GM12874 (cell line): ENCODE data around the gene PIEZO2.

ENCODE experiments used
- CTCF ChIP-seq: IDR thresholded peaks from 2 replicates; pipeline ENCODE4 v1.5.1; 2011; ENCODE audit warnings: low read depth, mild to moderate bottlenecking, control low read depth, low read length, moderate library complexity; ENCODE audit not compliant: insufficient read depth

PIEZO2 gene

GRCh38 chr18:10847408-10847790 lies 302.0 kb downstream of the PIEZO2 start:
- no peak for TF ChIP-seq CTCF

DNA sequence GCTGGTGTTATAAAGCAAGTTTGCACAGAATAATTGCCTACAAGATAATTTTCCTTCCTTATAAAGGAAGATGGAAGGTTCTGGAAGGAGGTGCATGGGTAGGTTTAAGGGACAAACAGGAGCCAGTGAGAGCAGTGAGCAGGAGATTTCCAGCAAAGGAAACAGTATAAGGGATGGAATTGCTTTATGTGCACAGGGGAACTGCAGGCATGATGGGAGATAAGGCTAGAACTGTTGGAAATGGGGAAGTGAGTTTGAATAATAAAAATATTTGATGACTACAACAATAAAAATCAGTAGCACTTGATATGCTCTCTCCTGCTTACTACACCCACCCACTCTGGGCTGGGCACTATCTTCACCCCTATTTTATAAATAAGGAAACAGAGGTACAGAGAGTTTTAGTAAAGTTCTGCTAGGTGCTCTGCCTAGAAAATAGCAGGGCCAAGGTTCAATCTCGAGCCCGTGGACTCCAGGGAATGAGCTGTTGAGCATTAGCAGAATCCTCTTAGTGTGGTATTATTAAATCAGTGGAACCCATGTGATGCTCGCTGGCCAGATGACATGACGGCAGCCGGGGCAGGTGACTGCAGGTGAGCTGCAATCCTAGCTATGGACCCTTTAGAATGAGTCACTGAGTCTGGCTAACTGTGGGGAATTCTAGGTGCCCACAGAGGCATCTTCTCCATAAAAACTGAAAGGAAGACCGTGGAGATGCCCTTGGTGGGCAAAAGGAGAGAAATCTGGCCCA lies 302.5 kb downstream of the PIEZO2 start:
- no peak for TF ChIP-seq CTCF

GRCh38 chr18:10843565-10843964 lies 305.8 kb downstream of the PIEZO2 start:
- no peak for TF ChIP-seq CTCF

- TF ChIP-seq CTCF, result no peak
These were observed 306.5 kb downstream of the PIEZO2 start for GRCh38 chr18:10842861-10843260.

DNA sequence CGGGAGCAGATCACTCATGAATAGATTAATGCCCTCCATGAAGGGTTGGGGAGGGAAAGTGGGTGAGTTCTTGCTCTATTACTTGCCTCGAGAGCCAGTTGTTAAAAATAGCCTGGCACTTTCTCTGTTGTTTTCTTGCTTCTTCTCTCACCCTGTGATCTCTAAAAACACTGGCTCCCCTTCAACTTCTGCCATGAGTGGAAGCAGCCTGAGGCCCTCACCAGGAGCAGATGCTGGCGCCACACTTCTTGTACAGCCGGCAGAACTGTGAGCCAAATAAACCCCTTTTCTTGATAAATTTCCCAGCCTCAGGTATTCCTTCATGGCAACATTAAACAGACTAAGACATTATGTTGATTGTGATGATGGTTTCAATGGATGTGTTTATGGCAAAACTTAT lies 307.0 kb downstream of the PIEZO2 start:
- no peak for TF ChIP-seq CTCF

GRCh38 chr18:10841203-10841602 lies 308.2 kb downstream of the PIEZO2 start:
- no peak for TF ChIP-seq CTCF

DNA sequence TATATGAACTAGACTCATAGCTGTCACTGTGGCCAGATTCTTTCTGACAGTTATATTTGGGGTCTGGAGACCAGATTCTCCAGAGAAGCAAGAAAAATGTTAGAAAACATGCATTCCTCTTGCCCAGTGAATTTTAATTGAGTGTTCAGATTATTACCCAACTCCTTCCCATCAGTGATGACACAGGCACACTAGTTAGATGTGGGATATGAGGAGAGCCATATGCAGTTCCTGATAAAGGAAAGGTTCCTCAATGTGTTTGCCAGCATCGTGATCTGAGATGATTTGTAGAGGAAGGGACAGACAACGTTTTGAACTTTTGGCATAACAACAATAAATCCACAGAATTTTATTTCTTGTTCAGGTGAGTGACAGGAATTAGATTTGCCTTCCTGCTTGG lies 308.6 kb downstream of the PIEZO2 start:
- TF ChIP-seq CTCF, result no peak
